Cerebellar nuclear complex (tissue), 1 donor: Measurements from ENCODE around the gene PPP4R4.
"Not testable (repeated sequence)": the region's sequence is repeated elsewhere in the genome, so short reads cannot be mapped to it uniquely, and the experiment has no call there.

Experiments
- DNase-seq, 2 experiments: peaks; one replicate each; lab custom pipeline; 2025; lab: John Stamatoyannopoulos, UW

The PPP4R4 gene

GRCh38 chr14:94145902-94146527 is 28.1 kb upstream of the PPP4R4 start:
- no peak for DNase-seq

GRCh38 chr14:94152676-94153075 is 21.4 kb upstream of the PPP4R4 start:
- DNase-seq, result no peak

- DNase-seq, result no peak
Measured at GRCh38 chr14:94153750-94154342, 20.3 kb upstream of the PPP4R4 start.

- DNase-seq, result not testable (repeated sequence)
Measured at GRCh38 chr14:94156143-94156542, 18.0 kb upstream of the PPP4R4 start.

GRCh38 chr14:94157197-94157596 is 16.9 kb upstream of the PPP4R4 start:
- no peak for DNase-seq

GRCh38 chr14:94158239-94158883 is 15.8 kb upstream of the PPP4R4 start:
- no peak for DNase-seq

GRCh38 chr14:94161058-94161457 is 13.1 kb upstream of the PPP4R4 start:
- DNase-seq, result no peak

- no peak for DNase-seq
Measured at GRCh38 chr14:94161981-94162380, 12.1 kb upstream of the PPP4R4 start.

- DNase-seq, result no peak
Measured at GRCh38 chr14:94162466-94162865, 11.7 kb upstream of the PPP4R4 start.

GRCh38 chr14:94163796-94164195 is 10.3 kb upstream of the PPP4R4 start:
- DNase-seq, result no peak

GRCh38 chr14:94164685-94165431 is 9.3 kb upstream of the PPP4R4 start:
- no peak for DNase-seq

GRCh38 chr14:94165744-94166143 is 8.4 kb upstream of the PPP4R4 start:
- no peak for DNase-seq

GRCh38 chr14:94170136-94170535 is 4.0 kb upstream of the PPP4R4 start:
- no peak for DNase-seq

- no peak for DNase-seq
Measured at GRCh38 chr14:94171208-94171607, 2.9 kb upstream of the PPP4R4 start.

- no peak for DNase-seq
Measured at GRCh38 chr14:94172545-94172944, 1.6 kb upstream of the PPP4R4 start.

GRCh38 chr14:94173471-94173884 is 644 bp upstream of the PPP4R4 start:
- no peak for DNase-seq

GRCh38 chr14:94174604-94175010 is 485 bp downstream of the PPP4R4 start:
- no peak for DNase-seq

GRCh38 chr14:94175011-94175745 is 1.1 kb downstream of the PPP4R4 start:
- no peak for DNase-seq

GRCh38 chr14:94175747-94176146 is 1.6 kb downstream of the PPP4R4 start:
- no peak for DNase-seq

- no peak for DNase-seq
Measured at GRCh38 chr14:94176808-94177207, 2.7 kb downstream of the PPP4R4 start.

- DNase-seq, result no peak
Measured at GRCh38 chr14:94177806-94178205, 3.7 kb downstream of the PPP4R4 start.

- no peak for DNase-seq
Measured at GRCh38 chr14:94179244-94179643, 5.1 kb downstream of the PPP4R4 start.
